GOT3 (cell line): ENCODE measurements around the gene ATF4.
A peak's percentile ranks its signal among the peaks of the same experiment; 100 is the strongest.

Experiments used
- DNase-seq: peaks from one replicate; lab custom pipeline; 2025; ENCODE audit warnings: mixed read lengths; lab: John Stamatoyannopoulos, UW

ATF4 gene

DNA sequence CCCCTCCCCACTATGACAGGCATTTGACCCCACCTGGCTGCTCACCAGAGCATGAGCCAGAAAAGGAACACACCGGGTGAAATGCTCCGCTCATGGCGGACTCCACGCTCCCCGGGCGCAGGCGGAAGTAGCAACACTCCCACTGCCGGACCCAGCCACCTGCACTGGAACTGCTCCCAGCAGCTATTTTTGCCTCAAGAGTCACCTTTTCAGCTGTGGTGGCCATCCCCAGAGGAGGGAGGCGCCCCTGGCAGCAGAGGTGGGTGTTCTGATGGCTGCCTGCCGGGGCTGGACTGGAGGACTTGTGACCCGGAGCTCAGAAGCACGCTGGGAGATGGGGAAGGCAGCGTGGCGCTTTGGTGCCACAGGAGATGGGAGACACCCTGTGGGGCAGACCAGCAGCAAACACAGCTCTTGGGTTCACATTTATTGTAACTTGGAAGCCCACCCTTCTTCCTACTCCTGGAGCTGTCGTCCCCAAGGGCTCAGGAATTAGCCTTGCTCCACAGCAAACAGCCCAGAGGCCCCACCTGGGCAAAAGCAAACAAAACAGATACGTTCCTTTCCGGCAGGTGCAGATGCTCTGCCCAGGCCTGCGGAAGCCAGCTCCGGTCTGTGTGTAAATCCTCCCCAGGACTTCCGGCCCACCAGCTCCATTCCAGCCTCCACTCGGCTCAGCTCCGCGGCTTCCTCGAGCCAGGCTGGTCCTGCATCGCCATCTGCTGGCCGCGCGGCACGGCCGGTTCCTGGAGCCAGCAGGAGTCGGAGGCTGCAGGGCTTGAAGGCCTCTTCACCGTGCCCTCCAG, 8.5 kb downstream of the ATF4 start:
- DNase-seq: peak; percentile 54

DNA sequence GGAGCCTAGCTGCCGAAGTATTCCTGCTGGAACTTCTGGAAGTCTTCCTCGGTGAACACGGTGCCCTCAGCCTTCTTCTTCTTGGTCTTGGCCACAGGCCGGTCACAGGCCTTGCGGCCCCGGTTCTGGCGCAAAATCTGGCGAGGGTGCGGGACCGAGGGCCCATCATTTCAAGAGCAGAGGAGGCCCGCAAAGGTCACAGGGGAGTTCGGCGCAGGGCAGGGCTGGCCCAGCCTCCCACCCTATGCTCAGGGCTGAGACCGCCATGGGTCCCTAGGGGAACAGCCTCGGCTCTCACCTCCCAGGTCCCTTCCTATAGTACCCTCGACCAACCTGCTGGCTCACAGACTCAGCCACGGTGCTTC, 9.1 kb downstream of the ATF4 start:
- DNase-seq: no peak

DNA sequence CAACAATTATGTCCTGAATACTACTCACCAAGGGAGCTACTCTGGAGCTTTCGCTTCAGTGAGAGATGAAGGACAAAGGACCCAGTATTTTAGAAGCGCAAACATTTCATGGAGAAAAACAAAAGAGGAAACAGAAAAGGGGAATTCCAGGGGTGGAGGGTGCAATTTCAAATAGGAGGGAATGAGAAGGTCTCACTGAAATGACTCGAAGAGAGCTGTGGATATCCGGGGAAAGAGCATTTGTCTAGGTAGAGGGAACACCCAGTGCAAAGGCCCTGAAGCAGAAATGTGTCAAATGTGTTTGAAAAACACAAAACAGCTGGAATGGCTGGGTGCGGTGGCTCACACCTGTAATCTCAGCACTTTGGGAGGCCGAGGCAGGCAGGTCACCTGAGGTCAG, 9.8 kb downstream of the ATF4 start:
- DNase-seq: no peak

DNA sequence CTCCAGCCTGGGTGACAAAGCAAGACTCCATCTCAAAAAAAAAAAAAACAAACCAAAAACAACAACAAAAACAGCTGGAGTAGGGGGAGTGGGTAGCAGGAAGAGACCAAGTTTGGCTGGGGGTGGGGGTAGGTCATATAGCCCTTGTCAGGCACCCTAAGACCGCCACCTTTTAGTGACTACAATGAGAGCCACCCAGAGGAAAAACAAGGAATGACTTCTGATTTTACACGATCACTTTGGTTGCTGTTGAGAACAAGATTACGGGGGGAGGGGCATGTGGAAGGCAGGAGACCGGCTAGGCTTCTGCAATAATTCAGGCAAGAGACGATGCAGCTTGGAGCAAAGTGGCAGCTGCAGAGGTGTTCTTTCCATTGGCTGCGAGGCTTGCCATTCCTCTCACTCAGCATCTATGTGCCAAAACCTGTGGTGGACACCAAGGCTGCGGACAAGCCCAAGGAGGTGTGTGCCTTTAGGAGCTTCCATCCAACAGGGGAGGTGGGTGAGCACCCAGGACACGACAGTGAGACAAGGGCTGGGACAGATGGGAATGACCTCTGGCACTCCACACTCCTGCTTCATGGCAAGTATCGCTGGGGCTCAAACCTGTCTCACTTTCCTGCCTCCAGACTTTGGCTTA, 10.4 kb downstream of the ATF4 start:
- DNase-seq: no peak

DNA sequence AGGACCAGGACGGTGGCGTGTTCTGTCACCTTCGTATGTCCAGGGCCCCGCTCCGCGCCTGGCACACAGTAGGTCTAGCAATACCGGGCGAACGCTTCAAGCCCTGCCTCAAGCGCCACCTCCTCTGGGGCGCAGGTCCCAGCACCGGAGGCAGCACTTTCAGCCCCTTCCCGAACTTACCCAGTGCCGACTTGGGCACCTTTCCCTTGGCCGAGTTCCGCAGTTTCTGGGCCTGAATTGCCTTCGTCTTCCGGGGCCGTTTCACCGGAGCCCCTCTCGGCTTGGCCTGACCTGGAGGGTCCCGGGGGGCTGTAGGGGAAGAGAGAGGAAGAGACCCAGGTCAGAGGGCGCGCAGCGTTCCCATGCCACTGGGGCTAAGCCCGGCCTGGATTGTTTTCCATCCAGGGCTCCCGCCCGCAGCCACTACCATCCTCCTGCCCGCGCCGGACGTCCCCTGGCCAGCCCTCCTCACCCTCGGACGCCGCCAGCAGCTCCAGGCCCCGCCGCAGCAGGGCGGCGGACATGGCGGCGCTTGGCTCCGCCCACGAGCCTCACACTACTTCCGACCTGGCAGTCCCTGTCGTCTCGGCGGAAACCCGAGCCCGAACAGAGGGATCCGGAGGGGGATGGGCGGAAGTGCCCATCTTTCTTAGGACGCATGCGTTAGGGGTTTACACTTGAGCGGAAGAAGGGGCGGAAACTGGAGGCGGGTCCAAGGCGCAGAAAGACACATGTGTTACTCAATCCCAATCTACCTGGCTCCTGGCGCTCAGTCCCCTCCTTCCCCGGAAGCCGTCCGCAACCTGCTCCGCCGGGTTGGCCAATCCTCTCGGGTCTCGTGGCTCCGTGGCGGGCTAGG, 12.1 kb downstream of the ATF4 start, which contains the start of gene RPS19BP1:
Gene RPS19BP1 (minus strand): TSS at position 534 of the 859 bp plus-strand sequence. CDS start 10 bp downstream, at position 524.
- DNase-seq: peak; percentile 94

DNA sequence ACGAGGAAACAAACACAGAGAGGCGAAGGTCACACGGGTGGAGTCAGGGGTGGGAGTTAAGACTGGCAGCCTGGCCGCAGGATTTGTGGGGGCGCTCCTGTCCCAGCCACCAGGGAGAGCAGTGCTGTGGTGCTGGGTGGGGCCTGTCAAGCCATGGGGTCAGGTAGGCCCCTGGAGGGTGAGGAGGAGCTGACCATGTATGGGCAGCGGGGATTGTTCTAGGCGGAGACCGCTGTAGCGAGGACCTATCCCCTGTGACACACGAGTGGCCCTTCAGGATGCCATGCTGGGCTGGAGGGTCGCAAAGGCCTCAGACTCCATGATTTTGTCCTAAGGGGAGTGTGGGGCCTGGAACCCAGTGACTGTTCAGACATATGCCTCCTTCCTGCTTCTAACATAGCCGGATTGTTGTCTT, 13.7 kb downstream of the ATF4 start:
- no peak for DNase-seq

DNA sequence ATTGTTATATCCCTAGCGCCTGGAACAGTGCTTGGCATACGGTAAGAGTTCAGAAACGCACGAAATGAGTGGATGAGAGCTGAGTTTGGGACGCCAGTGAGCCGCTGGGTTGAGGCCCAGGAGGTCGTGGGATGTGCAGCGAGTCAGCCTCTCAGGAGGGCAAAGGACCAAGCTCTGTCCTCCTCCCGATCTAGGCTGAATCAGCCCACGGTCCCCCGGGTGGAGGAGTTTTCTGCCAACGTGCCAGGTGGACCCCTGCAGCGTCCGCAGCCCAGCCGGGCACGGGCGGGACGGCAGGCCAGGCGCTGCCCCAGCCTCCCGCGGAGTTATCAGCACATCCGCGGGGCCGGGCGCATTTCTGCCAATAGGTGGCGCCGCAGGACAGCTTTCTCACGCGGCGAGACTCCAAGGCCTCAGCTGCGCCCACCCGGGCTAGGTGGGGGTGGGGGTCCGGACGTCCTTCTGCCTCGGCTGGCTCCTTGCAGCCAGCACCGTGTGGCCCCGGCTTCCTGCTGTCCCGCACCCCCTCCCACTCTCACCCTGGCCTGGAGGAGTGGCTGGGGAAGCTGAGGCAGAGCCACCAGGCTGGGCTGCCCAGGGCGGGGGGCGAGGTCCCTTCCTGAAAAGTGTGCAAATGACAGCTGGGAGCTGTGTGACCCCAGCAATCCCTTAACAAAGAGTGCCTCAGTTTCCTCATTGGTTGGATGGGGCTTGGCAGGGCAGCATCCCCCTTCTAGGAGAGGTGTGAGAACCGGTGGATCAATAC, 14.4 kb downstream of the ATF4 start:
- peak; percentile 30 for DNase-seq

DNA sequence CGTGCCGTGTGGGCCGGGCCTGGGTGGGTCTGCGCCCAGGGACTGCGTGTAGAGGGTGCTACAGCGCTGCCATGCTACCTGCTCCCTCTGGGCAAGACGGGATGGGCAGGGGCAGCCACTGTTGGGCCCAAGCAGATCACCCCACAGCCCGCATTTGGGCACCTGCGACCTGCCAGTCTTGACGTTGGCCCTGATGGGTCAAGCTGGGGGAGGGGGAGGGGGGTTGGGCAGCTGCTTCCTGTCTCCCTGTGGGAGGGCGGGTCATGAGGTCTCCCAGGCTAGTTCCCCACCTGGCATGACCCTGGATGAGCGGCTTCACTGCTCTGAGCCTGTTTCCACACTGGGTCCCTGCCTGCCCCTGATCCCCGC, 15.0 kb downstream of the ATF4 start:
- DNase-seq: no peak

DNA sequence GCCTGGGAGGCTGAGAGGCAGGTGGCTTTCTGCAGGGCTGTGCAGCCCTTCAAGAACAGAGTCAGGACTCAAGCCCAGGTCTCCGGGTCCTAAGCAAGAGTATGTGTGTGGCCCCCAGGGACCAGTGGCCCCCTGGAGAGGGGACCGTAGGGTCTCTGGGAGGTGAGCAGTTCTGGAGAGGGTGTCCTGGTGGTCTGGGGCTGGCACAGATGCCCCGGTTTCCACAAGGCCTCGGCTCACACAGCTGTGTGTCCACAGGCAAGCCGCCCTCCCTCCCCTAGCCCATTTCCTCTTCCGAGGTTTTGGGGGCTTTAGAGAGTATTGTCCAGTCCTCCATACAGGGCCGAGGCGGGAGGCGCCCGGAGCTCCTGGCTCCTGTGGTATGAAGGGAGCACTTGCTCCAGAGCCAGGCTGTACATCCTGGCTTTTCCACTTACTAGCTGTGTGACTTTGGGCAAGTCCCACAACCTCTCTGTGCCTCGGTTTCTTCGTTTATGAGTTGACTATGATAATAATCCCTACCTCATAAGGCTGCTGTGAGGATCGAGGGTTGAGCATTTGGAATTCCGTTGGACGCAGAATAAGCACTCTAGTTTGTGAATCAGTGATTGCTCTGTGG, 15.6 kb downstream of the ATF4 start:
- no peak for DNase-seq

DNA sequence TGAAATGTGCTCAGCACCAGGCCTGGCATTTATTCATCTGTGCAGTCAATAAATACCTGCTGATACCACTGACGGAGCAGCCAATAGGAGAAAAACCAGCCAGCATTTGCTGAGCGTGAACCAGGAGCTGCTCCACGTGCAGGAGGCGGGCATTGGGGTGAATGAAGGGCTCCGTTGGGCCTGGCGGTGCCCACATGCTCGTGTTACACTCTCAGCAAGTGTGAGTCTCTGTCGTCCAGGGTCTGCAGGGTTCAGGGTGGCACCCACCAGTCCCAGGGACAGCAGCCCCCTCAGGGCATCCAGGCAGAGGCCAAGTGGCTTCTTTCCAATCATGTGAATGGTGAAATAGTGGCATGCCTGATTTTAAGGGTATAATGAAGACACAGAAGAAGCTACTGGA, 16.3 kb downstream of the ATF4 start:
- no peak for DNase-seq

DNA sequence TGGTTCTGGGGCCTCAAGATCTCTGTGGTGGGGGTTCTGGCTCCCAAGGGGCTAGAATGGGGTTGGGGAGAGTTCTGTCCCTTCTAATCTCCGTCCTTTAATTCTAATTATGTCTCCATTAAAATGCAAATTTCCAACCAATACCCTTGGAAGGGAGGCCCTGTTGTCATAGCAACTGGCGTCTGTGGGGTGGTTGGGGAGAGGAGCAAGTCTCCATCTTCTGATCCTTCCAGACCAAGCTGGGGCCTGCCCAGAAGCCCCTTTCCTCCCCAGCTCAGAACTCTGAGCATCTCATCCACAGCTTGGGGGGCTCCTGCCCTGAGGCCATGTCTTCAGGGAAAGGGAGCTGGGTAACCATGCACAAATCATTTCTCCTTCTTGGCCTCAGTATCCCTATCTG, 17.6 kb downstream of the ATF4 start:
- no peak for DNase-seq

DNA sequence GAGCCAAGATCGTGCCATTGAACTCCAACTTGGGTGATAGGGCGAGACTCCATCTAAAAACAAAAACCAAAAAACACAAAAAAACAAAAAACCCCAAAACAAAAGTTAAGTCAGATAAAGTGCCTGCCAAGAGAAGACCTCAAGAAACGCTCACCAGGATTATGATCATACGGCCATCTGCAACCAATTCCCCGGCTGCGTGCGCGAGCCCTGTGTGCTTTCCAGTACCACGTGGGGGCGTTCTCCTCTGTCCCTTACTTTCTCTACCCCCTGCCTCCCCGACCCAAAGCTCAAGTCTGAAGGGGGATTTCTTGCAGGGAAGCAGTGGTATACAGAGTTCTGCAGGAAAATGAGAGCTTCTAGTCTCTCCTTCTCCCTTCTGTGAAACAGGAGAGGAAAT, 22.7 kb downstream of the ATF4 start:
- DNase-seq: no peak

DNA sequence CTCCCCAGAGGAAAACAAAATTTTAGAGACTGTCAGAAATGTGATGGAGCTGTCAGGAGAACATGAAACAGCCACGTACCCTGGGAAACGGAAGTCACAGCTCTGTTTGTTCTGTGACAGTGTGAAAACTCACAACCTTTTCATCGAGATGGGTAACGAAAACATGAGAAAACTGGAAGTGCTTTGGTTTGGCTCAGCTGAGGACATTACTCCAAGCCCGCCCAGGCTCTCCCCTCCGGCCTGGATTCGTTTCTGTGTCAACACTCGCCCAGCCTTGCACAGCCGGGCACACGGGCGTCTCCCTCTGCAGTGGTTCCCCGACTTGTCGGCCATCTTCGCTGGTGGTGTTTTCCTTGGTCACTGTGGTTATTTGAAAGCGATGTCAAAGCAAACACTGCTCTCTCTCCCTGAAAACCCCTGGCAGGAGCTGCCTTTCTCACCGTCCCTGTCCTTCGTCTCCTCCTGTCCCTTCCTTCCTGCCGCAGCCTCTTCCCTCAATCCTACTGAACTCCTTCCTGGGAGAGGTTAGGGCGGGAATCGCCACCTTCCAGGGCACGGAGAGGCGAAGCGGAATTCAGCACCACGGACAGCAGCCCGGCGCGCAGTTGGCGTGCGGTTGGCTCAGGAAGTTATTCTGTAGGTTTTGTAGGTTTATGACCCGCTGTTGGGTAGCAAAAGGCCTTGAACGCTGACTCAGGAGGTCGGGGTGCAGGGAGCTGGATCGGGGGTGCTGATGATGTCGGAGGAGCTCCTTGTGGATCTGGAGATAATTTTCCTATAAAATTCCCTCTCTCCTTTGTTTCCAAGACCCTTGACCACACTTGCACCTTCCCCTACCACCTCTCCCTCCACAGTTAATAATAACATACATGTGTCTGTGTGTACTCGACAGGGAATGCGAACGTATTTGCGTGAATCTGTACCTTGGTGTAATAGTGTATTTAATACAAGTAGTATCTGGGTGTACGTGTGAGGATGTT, 25.3 kb downstream of the ATF4 start:
- peak; percentile 16 for DNase-seq

DNA sequence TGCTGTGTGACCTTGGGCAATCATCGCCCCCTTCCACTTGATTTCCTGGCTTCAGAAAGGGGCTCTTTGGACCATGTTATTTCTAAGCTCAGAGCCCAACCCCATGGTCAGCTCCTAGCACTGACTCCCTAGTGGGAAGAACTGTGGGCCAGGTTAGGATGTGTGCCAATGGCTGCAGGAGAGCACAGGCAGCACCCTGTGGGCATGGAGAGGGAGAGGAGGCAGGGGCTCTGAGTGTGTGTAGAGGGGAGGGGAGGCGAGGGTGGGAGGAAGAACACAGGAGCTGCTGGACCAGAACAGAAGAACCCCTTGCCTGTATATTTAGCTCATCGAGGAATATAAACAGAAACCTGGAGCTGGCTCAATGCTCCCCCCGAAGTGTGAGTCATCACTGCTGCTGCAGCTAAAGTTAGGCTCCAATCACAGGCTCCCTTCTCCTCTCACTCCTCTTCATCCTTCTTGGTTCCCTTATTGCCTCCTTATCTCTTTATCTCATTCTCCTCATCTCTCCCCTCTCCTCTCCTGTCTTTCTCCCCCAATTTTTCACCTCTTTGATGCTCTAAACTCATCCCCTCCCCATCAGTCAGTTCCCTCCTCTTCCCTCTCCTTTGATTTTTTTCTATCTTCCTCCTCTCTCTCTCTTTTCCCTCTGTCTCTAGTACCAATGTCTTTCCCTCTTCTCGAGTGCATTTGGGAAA, 26.7 kb downstream of the ATF4 start:
- DNase-seq: no peak

DNA sequence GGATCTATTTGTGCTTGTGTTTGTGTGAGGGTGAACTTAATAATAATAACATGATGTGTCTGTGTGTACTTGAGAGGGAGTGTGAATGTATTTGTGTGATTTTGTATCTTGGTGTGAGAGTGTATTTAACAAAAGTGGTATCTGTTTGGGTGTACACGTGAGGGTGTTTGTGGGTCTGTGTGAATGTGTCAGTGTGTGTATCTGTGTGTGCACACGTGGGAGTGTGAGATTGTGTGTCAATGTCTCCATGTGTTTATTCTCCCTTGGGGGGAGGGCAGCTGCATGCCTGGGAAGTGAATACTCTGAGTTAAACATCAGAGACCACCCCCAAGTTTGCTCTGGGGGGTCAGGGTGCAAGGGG, 27.2 kb downstream of the ATF4 start:
- DNase-seq: no peak

DNA sequence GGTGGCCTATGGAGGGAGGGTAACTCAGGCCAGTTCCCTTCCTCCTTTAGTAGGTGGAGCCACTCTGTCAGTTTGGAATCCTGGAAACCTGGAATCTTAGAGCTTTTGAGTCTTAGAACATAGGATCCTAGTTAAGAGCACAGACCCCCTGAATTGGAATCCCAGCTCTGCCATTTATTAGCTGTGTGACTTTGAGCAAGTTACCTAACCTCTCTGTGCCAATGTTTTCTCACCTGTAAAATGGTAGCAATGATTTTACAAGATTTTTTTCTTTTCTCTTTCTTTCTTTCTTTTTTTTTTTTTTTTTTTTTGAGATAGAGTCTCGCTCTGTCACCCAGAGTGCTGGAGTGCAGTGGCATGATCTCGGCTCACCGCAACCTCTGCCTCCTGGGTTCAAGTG, 33.1 kb downstream of the ATF4 start:
- DNase-seq: no peak

DNA sequence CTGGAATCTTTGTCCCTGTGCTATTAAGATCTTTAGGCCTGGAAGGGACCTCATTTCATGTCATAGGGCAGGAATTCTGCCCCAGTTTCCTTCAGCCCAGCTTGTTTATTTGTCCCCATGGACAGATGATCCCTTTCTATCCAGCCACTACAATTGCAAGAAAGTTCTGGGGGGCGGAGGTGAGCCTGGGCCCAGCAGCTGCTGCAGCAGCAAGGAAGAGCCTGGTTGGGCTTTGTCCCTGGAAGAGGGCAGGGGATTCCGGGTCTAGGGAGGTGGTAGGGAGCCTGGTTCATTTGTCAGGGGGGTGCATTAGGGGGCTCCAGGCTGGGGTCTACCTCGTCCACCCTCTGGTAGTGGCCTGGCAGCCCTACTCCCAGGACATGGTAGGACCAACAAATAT, 33.8 kb downstream of the ATF4 start:
- DNase-seq: no peak

DNA sequence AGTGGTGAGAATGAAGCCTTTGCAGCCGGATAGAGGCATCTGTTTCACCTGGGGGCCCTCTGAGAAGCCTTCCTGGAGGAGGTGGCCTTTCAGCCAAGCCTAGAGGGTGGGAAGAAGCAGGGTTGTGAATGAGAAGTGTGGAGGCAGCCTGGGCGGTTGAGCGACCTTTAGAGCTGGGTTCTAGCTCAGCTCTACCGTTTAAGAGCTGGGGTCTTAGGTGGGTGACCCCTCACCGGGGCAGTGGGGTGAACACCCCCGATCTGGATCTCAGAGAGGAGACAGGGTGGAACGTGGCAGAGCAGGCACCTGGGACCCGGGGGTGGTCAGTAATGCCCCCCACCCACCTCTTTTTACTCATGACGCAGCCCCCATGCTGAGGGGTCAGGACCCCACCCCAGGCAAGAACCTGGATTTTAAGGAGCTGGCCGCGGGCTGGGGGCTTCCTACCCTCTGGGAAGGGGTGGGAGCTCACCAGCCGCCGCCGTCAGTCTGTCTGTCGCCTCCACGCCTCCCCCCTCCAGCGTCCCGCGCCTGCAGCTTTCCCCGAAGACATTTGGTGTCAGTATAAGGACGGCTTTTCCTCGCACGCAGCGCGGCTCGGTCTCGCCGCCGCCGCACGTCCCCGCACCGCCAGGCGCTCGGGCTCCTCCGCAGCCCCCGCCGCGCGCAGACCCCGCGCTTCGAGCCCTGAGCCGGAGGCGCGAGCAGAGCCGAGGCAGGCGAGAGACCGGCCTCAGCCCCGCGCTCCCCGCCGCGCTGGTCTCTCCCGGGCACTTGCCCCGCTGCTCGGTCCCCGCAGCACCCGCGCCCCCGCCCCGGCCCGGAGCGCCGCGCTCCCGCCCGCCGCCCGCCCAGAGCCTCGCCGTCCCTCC, 36.8 kb downstream of the ATF4 start:
- no peak for DNase-seq

DNA sequence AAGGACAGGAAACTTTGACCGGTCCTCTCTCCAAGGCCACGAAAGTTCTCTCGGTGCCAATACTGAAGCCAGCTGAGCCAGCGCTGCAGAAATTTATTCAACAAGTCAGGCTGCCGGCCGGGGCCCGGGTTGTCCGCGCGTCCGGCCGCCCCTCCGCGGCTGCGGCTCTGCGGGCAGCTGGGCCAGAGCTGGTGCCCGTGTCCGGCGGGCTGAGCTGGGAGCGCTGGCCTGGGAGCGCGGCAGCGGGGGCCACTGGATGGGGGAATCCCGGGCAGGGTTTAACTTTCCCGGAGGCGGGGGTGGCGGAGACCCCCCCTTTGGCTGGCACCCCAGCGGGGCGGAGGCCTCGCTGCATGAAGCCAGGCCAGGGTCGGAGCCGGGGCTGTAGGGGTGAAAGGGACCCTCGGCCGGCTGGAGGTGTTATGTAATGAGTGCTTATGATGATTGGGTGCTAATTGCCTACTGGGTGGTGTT, 37.9 kb downstream of the ATF4 start:
- DNase-seq: no peak
